Fibroblast of skin of back (primary cell): ENCODE data around the gene BAIAP2.
"Not testable (repeated sequence)": the region's sequence is repeated elsewhere in the genome, so short reads cannot be mapped to it uniquely, and the experiment has no call there.

Source experiments
- DNase-seq: peaks from one replicate; pipeline ENCODE4 v3.0.0-alpha.2; 2013

The BAIAP2 gene

GRCh38 chr17:81002013-81002384 lies 33.0 kb upstream of the BAIAP2 start:
- DNase-seq: no peak

DNA sequence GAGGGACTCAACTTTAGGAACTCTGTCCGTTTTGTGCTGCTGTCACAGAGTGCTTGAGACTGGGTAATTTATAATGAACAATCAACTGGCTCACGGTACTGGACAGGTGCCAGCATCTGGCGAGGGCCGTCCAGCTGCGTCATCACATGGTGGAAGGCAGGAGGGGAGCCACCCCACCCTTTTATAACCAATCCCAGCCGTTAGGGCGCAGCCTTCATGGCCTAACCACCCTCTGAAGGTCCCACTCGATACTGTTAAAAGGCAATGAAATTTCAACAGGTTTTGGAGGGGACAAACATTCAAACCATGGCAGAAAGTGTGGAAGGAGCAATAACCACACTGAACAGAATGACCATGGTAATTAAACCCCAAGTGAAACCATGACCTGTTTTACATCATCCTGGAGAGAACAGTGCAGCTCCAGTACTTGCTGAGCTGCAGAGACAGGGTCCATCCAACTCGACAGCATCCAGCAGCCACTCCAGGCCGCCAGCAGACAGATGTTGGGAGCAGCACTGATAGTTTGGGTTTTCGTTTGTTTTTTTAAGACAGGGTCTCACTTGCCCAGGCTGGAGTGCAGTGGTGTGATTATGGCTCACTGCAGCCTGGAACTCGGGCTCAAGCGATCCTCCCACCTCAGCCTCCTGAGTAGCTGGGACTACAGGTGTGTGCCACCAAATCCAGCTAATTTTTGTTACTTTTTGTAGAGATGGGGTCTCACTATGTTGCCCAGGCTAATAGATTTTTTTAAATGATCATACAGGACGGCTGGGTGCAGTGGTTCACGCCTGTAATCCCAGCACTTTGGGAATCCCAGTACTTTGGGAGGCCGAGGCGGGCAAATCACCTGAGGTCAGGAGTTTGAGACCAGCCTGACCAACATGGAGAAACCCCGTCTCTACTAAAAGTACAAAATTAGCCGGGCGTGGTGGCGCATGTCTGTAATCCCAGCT lies 32.3 kb upstream of the BAIAP2 start:
- peak; percentile 47 for DNase-seq

DNA sequence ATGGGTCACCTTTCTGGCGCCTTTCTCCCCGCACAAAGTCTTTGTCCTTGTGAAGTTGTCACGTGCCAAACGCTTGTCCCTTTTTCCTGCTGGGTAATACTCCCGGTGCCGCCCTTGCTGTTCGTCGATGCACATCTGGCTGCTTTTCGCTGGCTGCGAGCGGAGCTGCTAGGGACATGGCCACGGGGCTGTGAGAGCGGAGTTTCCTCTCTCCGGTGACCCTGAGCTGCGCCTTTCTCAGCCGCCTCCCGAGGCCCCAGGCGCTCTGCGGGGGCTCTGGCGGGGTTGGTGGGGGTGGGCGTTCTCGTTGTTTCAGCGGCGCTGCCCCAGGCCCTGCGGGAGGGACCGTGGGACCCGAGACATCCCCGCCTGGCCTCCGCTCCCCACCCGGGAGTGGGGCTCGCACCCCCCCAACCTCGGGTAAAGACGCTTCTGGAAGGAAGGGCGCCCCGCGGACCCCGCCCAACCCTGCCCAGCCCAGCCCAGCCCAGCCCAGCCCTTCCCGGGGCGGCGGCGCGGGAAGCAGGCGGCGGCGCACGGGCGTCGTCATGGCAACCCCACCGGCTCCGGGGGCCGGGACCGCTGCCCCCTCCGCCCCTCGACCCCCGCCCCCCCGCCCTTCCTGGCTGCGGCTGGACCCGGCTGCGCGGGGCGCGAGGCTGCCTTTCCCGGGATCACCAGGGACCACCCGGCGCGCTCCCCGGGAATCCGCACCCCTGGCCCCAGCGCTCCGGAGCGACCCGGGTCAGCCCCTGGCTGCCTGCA lies 31.1 kb upstream of the BAIAP2 start:
- no peak for DNase-seq

DNA sequence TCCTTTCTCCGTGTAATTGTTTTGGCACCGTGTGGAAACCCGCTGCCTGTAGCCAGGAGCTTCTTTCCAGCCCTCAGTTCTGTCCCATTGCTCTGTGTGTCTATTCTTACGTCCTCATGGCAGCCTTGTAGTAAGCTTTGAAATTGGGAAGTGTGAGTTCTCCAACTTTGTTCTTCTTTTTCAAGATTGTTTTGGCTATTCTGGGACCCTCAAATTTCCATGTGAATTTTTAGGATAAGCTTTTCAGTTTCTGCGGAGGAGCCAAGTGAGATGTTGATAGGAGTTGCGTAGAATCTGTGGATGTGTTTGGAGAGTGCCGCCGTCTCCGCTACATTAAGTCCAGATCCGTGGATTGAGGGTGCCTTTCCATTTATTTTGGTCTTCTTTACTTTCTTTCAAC lies 28.1 kb upstream of the BAIAP2 start:
- no peak for DNase-seq

GRCh38 chr17:81008140-81008539 lies 26.8 kb upstream of the BAIAP2 start:
- DNase-seq: no peak

GRCh38 chr17:81009136-81009535 lies 25.8 kb upstream of the BAIAP2 start:
- DNase-seq: no peak

DNA sequence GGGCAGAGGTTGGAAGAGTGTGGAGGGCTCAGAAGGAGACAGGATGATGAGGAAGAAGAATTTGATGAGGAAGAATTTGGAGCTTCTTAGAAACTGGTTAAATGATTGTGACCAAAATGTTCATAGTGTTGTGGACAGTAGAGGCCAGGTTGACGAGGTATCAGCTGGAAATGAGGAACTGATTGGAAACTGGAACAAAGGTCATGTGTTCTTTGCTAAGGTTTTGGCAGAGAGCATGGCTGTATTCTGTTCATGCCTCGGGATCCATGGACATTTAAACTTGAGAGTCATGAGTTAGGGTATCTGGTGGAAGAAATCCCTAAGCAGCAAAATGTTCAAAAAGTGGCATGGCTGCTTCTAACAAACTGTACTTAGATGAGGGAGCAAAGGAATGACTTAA lies 24.0 kb upstream of the BAIAP2 start:
- no peak for DNase-seq

- peak; percentile 55 for DNase-seq
These were observed 23.0 kb upstream of the BAIAP2 start for GRCh38 chr17:81011951-81012350.

- no peak for DNase-seq
These were observed 22.1 kb upstream of the BAIAP2 start for GRCh38 chr17:81012574-81013447.

DNA sequence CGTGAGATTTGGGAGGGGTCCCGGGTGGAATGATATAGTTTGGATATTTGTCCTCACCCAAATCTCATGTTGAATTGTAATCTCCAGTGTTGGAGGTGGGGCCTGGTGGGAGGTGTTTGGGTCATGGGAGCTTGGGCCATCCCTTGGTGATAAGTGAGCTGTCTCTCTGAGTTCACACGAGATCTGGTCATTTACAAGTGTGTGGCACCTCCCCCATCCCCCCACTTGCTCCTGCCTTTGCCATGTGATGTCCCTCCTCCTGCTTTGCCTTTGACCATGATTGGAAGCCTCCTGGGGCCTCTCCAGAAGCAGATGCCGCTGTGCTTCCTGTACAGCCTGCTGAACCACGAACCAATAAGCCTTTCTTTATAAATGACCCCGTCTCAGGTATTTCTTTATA lies 21.3 kb upstream of the BAIAP2 start:
- DNase-seq: no peak

DNA sequence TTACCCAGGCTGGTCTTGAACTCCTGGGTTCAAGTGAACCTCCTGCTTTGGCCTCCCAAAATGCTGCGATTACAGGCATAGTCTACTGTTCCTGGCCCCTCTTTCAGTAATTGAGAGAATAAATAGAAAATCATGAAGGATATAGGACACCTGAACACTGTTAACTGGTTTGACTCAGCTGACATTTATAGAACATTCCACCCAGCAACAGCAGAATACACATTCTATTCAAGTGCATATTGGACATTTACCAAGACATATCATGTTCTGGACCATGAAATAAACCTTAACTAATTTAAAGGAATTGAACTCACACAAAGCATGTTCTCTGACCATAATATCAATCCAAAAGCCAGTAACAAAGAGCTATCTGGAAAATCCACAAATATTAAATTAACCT lies 19.8 kb upstream of the BAIAP2 start:
- no peak for DNase-seq

DNA sequence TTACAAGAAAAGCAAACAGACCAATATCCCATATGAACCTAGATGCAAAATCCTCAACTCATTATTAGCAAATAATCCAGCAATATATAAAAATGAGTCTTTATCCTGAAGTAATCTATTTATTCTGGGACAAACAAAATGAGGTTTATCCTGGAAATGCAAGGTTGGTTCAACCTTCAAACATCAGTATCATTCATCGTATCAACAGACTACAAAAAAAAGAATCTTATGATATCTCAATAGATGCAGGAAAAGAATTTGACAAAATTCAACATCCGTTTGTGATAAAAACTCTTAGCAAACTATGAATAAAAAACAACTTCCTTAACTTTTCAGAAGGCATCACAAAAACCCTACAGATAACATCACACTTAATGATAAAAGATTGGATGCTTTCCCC lies 18.4 kb upstream of the BAIAP2 start:
- DNase-seq: no peak

- DNase-seq: not testable (repeated sequence)
These were observed 17.6 kb upstream of the BAIAP2 start for GRCh38 chr17:81017330-81017729.

- peak; percentile 55 for DNase-seq
These were observed 16.7 kb upstream of the BAIAP2 start for GRCh38 chr17:81018044-81018802.

DNA sequence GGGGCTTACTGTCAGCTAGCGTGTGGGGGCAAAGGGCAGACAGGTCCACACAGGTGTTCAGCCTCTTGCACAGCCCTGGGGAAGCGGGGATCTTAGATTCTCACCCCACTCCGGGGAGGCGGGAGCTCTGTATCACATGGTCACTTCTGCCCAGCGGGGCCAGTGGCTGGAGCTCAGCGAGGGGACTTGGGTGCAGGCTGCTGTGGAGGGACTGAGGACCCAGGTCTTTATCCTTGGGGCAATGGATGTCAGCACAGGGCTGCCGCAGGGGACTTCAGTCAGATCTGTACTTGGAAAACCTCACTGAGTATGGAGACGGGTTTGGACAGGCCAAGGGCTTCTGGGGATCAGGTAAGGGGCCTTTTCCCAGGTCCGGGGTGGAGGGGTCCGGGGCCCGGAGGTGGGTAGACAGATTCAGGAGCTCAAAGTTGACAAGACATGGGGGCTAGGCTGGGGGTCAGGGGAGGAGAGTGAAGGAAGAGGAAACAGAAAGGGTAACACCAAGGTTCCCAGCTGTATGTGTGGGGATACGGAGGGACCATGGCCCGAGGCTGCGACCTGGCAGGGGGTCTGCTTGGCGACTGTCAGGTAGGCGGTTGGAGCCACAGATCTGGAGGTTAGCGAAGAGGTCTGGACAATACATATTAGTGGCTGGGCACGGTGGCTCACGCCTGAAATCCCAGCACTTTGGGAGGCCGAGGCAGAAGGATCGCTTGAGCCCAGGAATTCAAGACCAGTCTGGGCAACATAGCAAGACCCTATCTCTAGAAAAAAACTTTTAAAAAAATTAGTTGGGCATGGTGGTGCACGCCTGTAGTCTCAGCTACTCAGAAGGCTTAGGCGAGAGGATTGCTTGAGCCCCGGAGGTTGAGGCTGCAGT lies 15.1 kb upstream of the BAIAP2 start:
- no peak for DNase-seq

- DNase-seq: no peak
These were observed 14.5 kb upstream of the BAIAP2 start for GRCh38 chr17:81020443-81020766.

- no peak for DNase-seq
These were observed 14.0 kb upstream of the BAIAP2 start for GRCh38 chr17:81020767-81021497.

GRCh38 chr17:81021531-81022343 lies 13.2 kb upstream of the BAIAP2 start:
- DNase-seq: no peak

DNA sequence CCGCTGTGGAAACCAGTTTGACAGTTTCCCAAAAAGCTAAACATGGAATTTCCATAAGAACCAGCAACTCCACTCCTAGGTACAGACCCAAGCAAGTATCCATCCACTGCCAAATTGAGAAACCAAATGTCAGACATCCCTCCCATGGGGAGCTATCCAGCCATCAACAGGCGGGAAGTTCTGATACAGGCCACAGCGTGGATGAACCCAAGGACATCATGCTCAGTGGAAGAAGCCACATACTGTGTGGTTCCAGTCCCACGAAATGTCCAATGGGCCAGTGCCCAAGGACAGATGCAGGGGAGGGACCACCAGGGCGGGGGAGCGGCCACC lies 12.6 kb upstream of the BAIAP2 start:
- no peak for DNase-seq
